NOMO-1 (cell line): ENCODE data around the gene CSNK2A1.

Source experiments
- DNase-seq, 2 experiments: peaks; one replicate each; lab custom pipeline; 2025; ENCODE audit not compliant: unreplicated experiment in 2 of 2; lab: John Stamatoyannopoulos, UW

The CSNK2A1 gene

GRCh38 chr20:568097-568652, 24.6 kb upstream of the CSNK2A1 start:
- DNase-seq, result no peak

GRCh38 chr20:564192-564591, 20.6 kb upstream of the CSNK2A1 start:
- DNase-seq, result no peak

GRCh38 chr20:563187-563586, 19.6 kb upstream of the CSNK2A1 start:
- DNase-seq, result no peak

GRCh38 chr20:562232-562897, 18.8 kb upstream of the CSNK2A1 start:
- no peak for DNase-seq

- DNase-seq, result peak; percentile 36 to 53
Measured at GRCh38 chr20:561437-562231, 18.0 kb upstream of the CSNK2A1 start.

DNA sequence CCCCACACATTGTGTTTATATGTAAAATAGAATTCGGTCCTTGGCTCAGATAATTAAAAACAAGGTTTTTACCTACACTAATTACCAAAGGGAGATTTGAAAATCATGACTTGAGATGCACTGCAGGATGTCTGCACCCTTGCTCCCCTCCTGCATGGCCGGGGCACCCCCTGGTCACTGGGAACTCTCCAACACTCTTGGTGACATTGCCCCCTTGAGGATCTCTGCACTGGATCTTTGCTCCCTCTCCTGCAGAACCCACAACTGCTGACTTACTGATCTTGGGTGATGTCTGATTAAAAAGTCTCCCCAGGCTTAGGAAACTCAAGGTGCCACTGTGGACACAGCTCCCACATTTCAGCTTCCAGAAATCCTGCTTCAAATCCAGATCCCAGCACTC, 17.1 kb upstream of the CSNK2A1 start:
- DNase-seq, result no peak

GRCh38 chr20:558117-558516, 14.5 kb upstream of the CSNK2A1 start:
- DNase-seq, result no peak

GRCh38 chr20:556984-557383, 13.4 kb upstream of the CSNK2A1 start:
- no peak for DNase-seq

- no peak for DNase-seq
Measured at GRCh38 chr20:555976-556385, 12.4 kb upstream of the CSNK2A1 start.

- DNase-seq, result no peak
Measured at GRCh38 chr20:550611-551010, 7.0 kb upstream of the CSNK2A1 start.

GRCh38 chr20:549722-550496, 6.3 kb upstream of the CSNK2A1 start:
- DNase-seq, result no peak

DNA sequence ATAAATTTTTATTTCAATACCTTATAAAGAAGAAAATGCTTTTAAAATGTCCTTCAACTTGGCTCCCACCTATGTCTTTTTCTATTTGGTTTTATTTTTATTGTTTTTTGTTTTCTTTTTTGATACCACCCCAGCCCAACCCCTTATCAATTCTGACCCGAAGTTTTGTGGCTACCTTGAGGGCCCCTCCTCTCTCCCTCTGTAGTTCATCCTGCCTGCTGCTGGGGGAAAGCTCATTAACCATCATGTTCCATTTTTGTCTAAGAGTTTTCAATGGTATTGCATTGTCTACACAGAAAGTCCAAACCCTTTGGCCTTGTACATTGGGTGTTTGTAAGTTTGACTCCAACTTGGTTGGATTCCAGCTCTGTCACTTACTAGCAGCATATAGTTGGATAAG, 5.3 kb upstream of the CSNK2A1 start:
- DNase-seq, result no peak

DNA sequence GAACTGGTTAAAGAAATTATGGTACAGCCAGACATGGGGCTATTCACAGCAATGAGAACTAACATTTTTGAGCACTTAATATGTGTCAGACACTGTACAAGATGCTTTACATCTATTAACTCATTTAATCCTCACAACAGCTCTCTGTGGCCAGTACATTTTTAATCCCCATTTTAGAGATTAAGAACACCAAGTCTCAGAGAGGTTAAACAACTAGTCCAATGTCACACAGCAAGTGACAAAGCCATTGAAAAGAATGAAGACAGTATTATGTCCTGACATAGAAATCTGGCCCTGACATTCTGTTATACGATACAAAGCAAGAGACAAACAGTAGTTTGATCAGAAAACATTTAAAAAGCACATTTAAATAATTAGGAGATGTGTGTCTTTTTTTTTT, 3.8 kb upstream of the CSNK2A1 start:
- no peak for DNase-seq

GRCh38 chr20:546353-546752, 2.8 kb upstream of the CSNK2A1 start:
- DNase-seq, result no peak

DNA sequence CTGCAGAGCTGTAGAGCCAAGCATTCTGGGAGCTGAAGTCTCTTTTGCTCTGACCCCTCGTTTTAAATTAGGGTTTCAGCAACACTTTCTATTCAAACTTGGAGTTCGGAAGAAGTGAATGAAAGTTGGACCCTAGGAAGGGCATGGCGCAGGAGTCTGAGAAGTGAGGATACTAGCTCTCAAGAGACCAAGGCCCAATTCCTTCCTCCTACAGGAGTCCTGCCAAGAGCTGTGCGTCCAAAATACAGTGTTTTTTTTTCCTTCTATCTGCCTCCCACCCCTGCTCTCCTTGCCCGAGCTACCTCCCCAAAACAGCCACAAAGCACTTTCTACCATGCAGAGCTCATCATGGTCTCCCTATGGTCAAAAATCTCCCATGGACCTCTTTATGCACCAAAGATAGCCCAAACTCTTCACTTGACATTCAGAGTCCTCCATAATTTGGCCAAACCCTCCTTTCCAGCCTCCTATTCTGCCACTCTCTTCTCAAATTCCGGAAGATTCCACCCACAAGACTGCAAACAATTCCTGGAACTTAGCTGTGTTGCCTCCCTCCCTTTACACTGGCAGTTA, 649 bp upstream of the CSNK2A1 start:
- DNase-seq, result no peak

- DNase-seq, result peak in 1 of 2 experiments; percentile 30
Measured at GRCh38 chr20:542777-543368, 717 bp downstream of the CSNK2A1 start.

DNA sequence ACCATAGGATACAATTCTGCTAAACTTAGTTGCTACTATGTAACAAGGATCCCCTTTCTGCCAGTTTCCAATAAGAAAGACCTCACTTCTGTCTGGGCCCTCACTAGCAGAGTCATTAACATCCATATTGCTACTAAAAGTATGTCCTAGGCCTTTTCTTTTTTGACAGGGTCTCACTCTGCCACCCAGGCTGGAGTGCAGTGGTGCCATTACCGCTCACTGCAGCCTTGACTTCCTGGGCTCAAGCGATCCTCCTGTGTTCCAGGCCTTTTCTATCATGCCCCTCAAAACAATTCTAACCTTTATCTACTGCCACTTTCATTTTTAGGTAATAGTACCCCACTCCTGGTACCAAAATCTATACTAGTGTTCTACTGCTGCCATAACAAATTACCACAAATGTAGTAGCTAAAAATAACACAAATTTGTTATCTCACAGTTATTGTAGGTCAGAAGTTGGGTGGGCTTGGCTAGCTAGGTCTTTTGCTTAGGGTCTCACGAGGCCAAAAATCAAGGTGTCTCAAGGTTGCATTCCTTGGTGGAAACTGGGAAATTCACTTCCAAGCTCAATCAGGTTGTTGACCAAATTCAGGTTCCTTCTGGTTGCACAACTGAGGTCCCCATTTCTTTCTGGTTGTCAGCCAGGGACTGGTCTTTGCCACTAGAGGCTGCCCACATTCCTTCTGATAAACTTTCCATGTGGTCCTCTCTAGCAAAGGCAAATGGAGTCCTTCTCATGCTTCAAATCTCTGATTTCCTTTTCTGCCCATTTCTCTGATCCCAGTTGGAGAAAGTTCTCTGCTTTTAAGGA, 3.0 kb downstream of the CSNK2A1 start:
- DNase-seq, result no peak

- DNase-seq, result no peak
Measured at GRCh38 chr20:539848-540247, 3.7 kb downstream of the CSNK2A1 start.

DNA sequence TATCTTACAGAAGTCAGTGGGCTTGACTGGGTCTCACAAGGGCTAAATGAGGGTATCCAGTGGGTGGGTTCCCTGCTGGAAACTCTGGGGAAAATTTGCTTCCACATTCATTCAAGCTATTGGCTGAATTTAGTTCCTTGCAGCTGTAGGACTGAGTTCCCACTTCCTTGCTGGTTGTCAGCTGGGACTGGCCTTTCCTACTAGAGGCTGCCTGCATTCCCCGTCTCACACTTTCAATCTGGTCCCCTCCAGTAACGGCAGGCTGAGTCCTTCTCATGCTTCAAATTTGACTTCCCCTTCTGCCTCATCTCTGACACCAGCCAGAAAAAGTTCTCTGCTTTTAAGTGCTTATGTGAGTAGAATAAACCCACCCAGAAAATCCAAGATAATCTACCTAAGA, 4.4 kb downstream of the CSNK2A1 start:
- DNase-seq, result no peak

DNA sequence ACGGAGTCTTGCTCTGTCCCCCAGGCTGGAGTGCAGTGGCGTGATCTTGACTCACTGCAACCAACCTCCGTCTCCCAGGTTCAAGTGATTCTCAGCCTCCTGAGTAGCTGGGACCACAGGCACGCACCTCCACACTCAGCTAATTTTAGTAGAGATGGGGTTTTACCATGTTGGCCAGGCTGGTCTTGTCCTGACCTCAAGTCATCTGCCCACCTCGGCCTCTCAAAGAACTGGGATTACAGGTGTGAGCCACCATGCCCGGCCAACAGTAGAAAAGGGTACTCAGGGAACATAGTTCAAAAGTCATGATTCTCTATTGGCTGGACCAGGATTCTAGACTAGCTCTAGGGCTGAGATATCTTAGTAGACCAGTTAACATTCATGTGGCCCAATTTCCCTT, 5.6 kb downstream of the CSNK2A1 start:
- no peak for DNase-seq
